ENCODE measurements around the gene ICA1.
A peak's percentile ranks its signal among the peaks of the same experiment; 100 is the strongest.

ICA1 gene

GRCh38 chr7:8206956-8207355 lies 55.0 kb downstream of the ICA1 start:
- Histone ChIP-seq H3K27ac (ENCODE audit: low read length) (no peak overlapping the region), H3K9me3 (ENCODE audit: insufficient read depth, low read depth, low read length) (no peaks in the 10 kb centered on the region), H3K27me3 (ENCODE audit: insufficient read depth, low read length) (no peaks in the 10 kb centered on the region), H3K4me3 (ENCODE audit: low read length) (0 out of 2 replicates have a peak overlapping the region, but pooled peaks have one; percentile 4), H3K4me1 (ENCODE audit: insufficient read depth, low read length) (peaks cover 24% of the 10 kb centered on the region), H3K9ac (ENCODE audit: low read depth, low read length) (no peak overlapping the region), H3K36me3 (ENCODE audit: insufficient read depth, low read depth, low read length) (no peaks in the 10 kb centered on the region)

GRCh38 chr7:8205537-8205936 lies 56.4 kb downstream of the ICA1 start:
- Histone ChIP-seq H3K36me3 (ENCODE audit: insufficient read depth, low read depth, low read length) (no peaks in the 10 kb centered on the region), H3K4me1 (ENCODE audit: insufficient read depth, low read length) (peaks cover 24% of the 10 kb centered on the region), H3K4me3 (ENCODE audit: low read length) (no peak overlapping the region), H3K27me3 (ENCODE audit: insufficient read depth, low read length) (no peaks in the 10 kb centered on the region), H3K9me3 (ENCODE audit: insufficient read depth, low read depth, low read length) (no peaks in the 10 kb centered on the region), H3K27ac (ENCODE audit: low read length) (no peak overlapping the region), H3K9ac (ENCODE audit: low read depth, low read length) (no peak overlapping the region)

- Histone ChIP-seq H3K9me3 (ENCODE audit: insufficient read depth, low read depth, low read length) (no peaks in the 10 kb centered on the region), H3K4me3 (ENCODE audit: low read length) (no peak overlapping the region), H3K27ac (ENCODE audit: low read length) (no peak overlapping the region), H3K4me1 (ENCODE audit: insufficient read depth, low read length) (peaks cover 24% of the 10 kb centered on the region), H3K27me3 (ENCODE audit: insufficient read depth, low read length) (no peaks in the 10 kb centered on the region), H3K36me3 (ENCODE audit: insufficient read depth, low read depth, low read length) (no peaks in the 10 kb centered on the region), H3K9ac (ENCODE audit: low read depth, low read length) (no peak overlapping the region)
Observed at GRCh38 chr7:8205031-8205387, 57.0 kb downstream of the ICA1 start.

- no peaks in the 10 kb centered on the region for H3K27me3 ChIP-seq (ENCODE audit: insufficient read depth, low read length)
- H3K4me3 ChIP-seq (ENCODE audit: low read length): no peak overlapping the region
- no peak overlapping the region for H3K9ac ChIP-seq (ENCODE audit: low read depth, low read length)
- peaks cover 19% of the 10 kb centered on the region for H3K4me1 ChIP-seq (ENCODE audit: insufficient read depth, low read length)
- no peaks in the 10 kb centered on the region for H3K36me3 ChIP-seq (ENCODE audit: insufficient read depth, low read depth, low read length)
- no peak overlapping the region for H3K27ac ChIP-seq (ENCODE audit: low read length)
- H3K9me3 ChIP-seq (ENCODE audit: insufficient read depth, low read depth, low read length): no peaks in the 10 kb centered on the region
Observed at GRCh38 chr7:8204339-8205030, 57.5 kb downstream of the ICA1 start.

GRCh38 chr7:8201846-8202441 lies 60.0 kb downstream of the ICA1 start:
- Histone ChIP-seq H3K9me3 (ENCODE audit: insufficient read depth, low read depth, low read length) (no peaks in the 10 kb centered on the region), H3K9ac (ENCODE audit: low read depth, low read length) (no peak overlapping the region), H3K36me3 (ENCODE audit: insufficient read depth, low read depth, low read length) (no peaks in the 10 kb centered on the region), H3K27ac (ENCODE audit: low read length) (no peak overlapping the region), H3K27me3 (ENCODE audit: insufficient read depth, low read length) (no peaks in the 10 kb centered on the region), H3K4me3 (ENCODE audit: low read length) (no peak overlapping the region), H3K4me1 (ENCODE audit: insufficient read depth, low read length) (peaks cover 6% of the 10 kb centered on the region)

- no peaks in the 10 kb centered on the region for H3K27me3 ChIP-seq (ENCODE audit: insufficient read depth, low read length)
- no peak overlapping the region for H3K27ac ChIP-seq (ENCODE audit: low read length)
- no peaks in the 10 kb centered on the region for H3K4me1 ChIP-seq (ENCODE audit: insufficient read depth, low read length)
- no peaks in the 10 kb centered on the region for H3K36me3 ChIP-seq (ENCODE audit: insufficient read depth, low read depth, low read length)
- H3K9ac ChIP-seq (ENCODE audit: low read depth, low read length): no peak overlapping the region
- H3K4me3 ChIP-seq (ENCODE audit: low read length): no peak overlapping the region
- no peaks in the 10 kb centered on the region for H3K9me3 ChIP-seq (ENCODE audit: insufficient read depth, low read depth, low read length)
Observed at GRCh38 chr7:8200717-8201116, 61.2 kb downstream of the ICA1 start.

GRCh38 chr7:8200316-8200715 lies 61.7 kb downstream of the ICA1 start:
- Histone ChIP-seq H3K4me3 (ENCODE audit: low read length) (no peak overlapping the region), H3K36me3 (ENCODE audit: insufficient read depth, low read depth, low read length) (no peaks in the 10 kb centered on the region), H3K9ac (ENCODE audit: low read depth, low read length) (no peak overlapping the region), H3K4me1 (ENCODE audit: insufficient read depth, low read length) (no peaks in the 10 kb centered on the region), H3K27me3 (ENCODE audit: insufficient read depth, low read length) (no peaks in the 10 kb centered on the region), H3K9me3 (ENCODE audit: insufficient read depth, low read depth, low read length) (no peaks in the 10 kb centered on the region), H3K27ac (ENCODE audit: low read length) (no peak overlapping the region)

GRCh38 chr7:8197994-8198698 lies 63.8 kb downstream of the ICA1 start:
- H3K36me3 ChIP-seq (ENCODE audit: insufficient read depth, low read depth, low read length): no peaks in the 10 kb centered on the region
- no peak overlapping the region for H3K4me3 ChIP-seq (ENCODE audit: low read length)
- no peaks in the 10 kb centered on the region for H3K4me1 ChIP-seq (ENCODE audit: insufficient read depth, low read length)
- H3K9ac ChIP-seq (ENCODE audit: low read depth, low read length): no peak overlapping the region
- no peaks in the 10 kb centered on the region for H3K9me3 ChIP-seq (ENCODE audit: insufficient read depth, low read depth, low read length)
- H3K27me3 ChIP-seq (ENCODE audit: insufficient read depth, low read length): no peaks in the 10 kb centered on the region
- H3K27ac ChIP-seq (ENCODE audit: low read length): no peak overlapping the region

- no peaks in the 10 kb centered on the region for H3K27me3 ChIP-seq (ENCODE audit: insufficient read depth, low read length)
- no peaks in the 10 kb centered on the region for H3K36me3 ChIP-seq (ENCODE audit: insufficient read depth, low read depth, low read length)
- H3K9ac ChIP-seq (ENCODE audit: low read depth, low read length): no peak overlapping the region
- no peak overlapping the region for H3K27ac ChIP-seq (ENCODE audit: low read length)
- peaks cover 9% of the 10 kb centered on the region; the same call in 1 of the 2 replicates for H3K4me1 ChIP-seq (ENCODE audit: insufficient read depth, low read length)
- H3K9me3 ChIP-seq (ENCODE audit: insufficient read depth, low read depth, low read length): no peaks in the 10 kb centered on the region
- no peak overlapping the region for H3K4me3 ChIP-seq (ENCODE audit: low read length)
Observed at GRCh38 chr7:8192897-8193296, 69.1 kb downstream of the ICA1 start.

- Histone ChIP-seq H3K27me3 (ENCODE audit: insufficient read depth, low read length) (no peaks in the 10 kb centered on the region), H3K27ac (ENCODE audit: low read length) (no peak overlapping the region), H3K9ac (ENCODE audit: low read depth, low read length) (no peak overlapping the region), H3K9me3 (ENCODE audit: insufficient read depth, low read depth, low read length) (no peaks in the 10 kb centered on the region), H3K4me3 (ENCODE audit: low read length) (no peak overlapping the region), H3K4me1 (ENCODE audit: insufficient read depth, low read length) (peaks cover 9% of the 10 kb centered on the region; the same call in 1 of the 2 replicates), H3K36me3 (ENCODE audit: insufficient read depth, low read depth, low read length) (no peaks in the 10 kb centered on the region)
Observed at GRCh38 chr7:8190119-8190895, 71.7 kb downstream of the ICA1 start.

GRCh38 chr7:8189625-8190024 lies 72.3 kb downstream of the ICA1 start:
- no peak overlapping the region for H3K4me3 ChIP-seq (ENCODE audit: low read length)
- H3K9me3 ChIP-seq (ENCODE audit: insufficient read depth, low read depth, low read length): no peaks in the 10 kb centered on the region
- H3K4me1 ChIP-seq (ENCODE audit: insufficient read depth, low read length): peaks cover 9% of the 10 kb centered on the region; the same call in 1 of the 2 replicates
- H3K27me3 ChIP-seq (ENCODE audit: insufficient read depth, low read length): no peaks in the 10 kb centered on the region
- no peak overlapping the region for H3K9ac ChIP-seq (ENCODE audit: low read depth, low read length)
- H3K36me3 ChIP-seq (ENCODE audit: insufficient read depth, low read depth, low read length): no peaks in the 10 kb centered on the region
- no peak overlapping the region for H3K27ac ChIP-seq (ENCODE audit: low read length)

All from iPS-20b (cell line).